ENCODE measurements around the gene TBC1D22B. TPM values are rescaled to one million over a fixed set of nuclear protein-coding genes. Genes with fewer than 3 reads are reported as not detected.

The TBC1D22B gene
- total RNA-seq, 4 donors from 2014 or later, result 7.3 to 10.2 (median 8.6) TPM

DNA sequence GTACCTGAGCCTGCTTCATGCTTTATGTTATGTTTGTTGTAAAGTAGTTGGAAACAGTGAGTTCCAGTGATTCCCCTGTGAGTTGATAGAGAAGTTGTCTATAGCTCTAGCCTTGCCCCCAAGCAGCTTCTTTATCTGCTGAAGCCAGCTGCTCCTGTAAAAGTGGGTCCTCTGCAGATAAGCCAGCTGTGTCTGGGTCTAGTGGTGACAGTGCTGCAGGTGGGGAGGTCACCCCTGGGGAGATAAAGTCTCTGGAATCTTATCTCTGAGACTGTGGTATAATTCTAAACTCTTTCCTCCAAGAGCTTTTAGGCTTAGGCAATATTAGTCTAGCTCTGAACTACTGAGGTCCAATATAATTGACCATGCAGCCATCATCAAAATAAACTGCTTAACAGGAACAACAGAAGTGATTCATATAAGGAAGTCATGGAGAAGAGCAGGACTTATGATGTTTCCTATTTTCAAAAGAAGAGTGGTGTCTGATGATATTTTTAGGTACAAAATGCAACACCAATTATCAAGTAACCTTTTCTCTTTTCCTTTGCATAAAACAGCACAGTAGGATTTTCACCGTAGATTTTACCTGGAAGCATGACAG, 44.6 kb downstream of the TBC1D22B start:
- Histone ChIP-seq H3K4me1 (no peaks in the 10 kb centered on the region), H3K36me3 (peaks cover 17 to 57% (median 40%) of the 10 kb centered on the region in 4 donors), H3K27me3 (no peaks in the 10 kb centered on the region), H3K4me3 (no peak overlapping the region), H3K9me3 (no peaks in the 10 kb centered on the region), H3K27ac (replicated peaks in 1 of 4) (no peak overlapping the region)
- intact Hi-C loops (cut with DNase I), result no loop called here
- 89% methylated on average over 1 of the region's 1 CpG for WGBS
- DNase-seq (ENCODE audit: extremely low spot score), result no peak
- TF ChIP-seq EP300 (IDR thresholded peaks at IDR 0.05) (no peak), POLR2AphosphoS5 (IDR thresholded peaks at IDR 0.05) (no peak), POLR2A (IDR thresholded peaks at IDR 0.05; ENCODE audit: low read depth) (no peak)
- TF ChIP-seq, protein P1, sequence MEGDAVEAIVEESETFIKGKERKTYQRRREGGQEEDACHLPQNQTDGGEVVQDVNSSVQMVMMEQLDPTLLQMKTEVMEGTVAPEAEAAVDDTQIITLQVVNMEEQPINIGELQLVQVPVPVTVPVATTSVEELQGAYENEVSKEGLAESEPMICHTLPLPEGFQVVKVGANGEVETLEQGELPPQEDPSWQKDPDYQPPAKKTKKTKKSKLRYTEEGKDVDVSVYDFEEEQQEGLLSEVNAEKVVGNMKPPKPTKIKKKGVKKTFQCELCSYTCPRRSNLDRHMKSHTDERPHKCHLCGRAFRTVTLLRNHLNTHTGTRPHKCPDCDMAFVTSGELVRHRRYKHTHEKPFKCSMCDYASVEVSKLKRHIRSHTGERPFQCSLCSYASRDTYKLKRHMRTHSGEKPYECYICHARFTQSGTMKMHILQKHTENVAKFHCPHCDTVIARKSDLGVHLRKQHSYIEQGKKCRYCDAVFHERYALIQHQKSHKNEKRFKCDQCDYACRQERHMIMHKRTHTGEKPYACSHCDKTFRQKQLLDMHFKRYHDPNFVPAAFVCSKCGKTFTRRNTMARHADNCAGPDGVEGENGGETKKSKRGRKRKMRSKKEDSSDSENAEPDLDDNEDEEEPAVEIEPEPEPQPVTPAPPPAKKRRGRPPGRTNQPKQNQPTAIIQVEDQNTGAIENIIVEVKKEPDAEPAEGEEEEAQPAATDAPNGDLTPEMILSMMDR (IDR thresholded peaks at IDR 0.05), result no peak

DNA sequence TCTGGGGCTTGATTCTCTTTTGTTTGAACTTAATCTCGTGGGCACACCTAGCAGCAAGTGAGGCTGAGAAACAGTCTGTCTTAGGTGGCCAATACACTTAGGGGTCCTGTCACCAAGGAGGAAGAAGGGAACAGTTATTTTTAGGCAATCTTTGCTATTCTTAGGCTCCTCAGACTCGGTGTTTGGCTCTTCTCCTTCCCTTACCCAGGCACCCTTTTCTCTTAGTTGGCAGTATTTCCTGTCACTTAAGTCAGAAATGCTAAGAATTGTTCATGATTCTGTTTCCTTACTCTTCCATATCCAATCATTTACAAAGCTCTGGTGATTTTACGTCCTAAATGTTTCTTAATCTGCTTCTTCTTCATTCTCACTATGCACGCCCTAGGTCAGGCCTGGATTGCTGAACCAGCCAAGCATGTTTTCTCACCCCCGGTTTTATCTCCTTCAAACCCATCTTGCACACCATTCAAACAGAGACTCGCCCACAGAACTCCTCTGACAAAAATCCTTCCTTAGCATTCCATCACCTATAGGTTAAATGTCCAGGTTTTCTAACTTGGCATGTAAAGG, 45.6 kb downstream of the TBC1D22B start:
- intact Hi-C loops (cut with DNase I), result no loop called here
- H3K4me3 ChIP-seq, result no peak overlapping the region
- DNase-seq (ENCODE audit: extremely low spot score), result no peak
- WGBS, result 78% methylated on average over 6 of the region's 6 CpGs
- H3K27me3 ChIP-seq, result no peaks in the 10 kb centered on the region
- TF ChIP-seq, protein P1 (IDR thresholded peaks at IDR 0.05), result no peak
- no peak for TF ChIP-seq EP300 (IDR thresholded peaks at IDR 0.05)
- peaks cover 4 to 8% (median 7%) of the 10 kb centered on the region in 4 donors for H3K4me1 ChIP-seq
- no peaks in the 10 kb centered on the region for H3K9me3 ChIP-seq
- no peak overlapping the region for H3K27ac ChIP-seq (replicated peaks in 1 of 4)
- H3K36me3 ChIP-seq, result peaks cover 17 to 51% (median 36%) of the 10 kb centered on the region in 4 donors

DNA sequence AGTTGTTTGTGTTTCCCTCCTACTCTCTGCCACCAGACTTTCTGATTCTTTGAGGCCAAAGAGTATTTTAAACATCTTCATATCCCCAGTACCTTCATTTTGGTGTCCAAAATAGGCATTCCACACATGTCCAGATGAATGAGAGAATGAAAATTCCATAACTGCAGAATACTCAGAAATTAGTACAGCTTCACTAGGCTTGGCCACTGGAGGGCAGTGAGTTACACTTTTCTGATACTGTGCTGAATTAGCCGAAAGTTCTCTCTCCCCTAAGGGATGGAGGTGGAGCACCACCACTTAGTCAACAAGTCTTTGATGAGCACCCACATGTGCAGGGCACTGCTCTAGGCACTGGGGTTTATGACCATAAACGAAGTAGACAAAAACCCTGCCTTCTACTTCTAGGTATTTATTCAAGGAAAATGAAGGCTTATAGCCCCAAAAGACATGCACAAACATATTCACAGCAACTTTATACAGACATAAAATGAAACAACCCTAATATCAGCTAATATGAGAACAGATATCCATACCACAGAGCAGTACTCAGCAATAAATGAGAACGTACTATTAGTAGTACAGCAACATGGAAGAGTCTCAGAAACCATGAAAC, 46.4 kb downstream of the TBC1D22B start:
- intact Hi-C loops (cut with DNase I), result no loop called here
- Histone ChIP-seq H3K4me3 (no peak overlapping the region), H3K27me3 (no peaks in the 10 kb centered on the region), H3K36me3 (peaks cover 17 to 49% (median 34%) of the 10 kb centered on the region in 4 donors), H3K9me3 (no peaks in the 10 kb centered on the region), H3K27ac (replicated peaks in 1 of 4) (no peak overlapping the region), H3K4me1 (peaks cover 13 to 16% (median 15%) of the 10 kb centered on the region in 4 donors)
- no peak for DNase-seq (ENCODE audit: extremely low spot score)
- WGBS, result 59% methylated on average over 3 of the region's 3 CpGs
- TF ChIP-seq POLR2A (IDR thresholded peaks at IDR 0.05; ENCODE audit: low read depth), result no peak
- TF ChIP-seq, protein P1 (IDR thresholded peaks at IDR 0.05), result peak in 2 of 3 experiments; percentile 28 to 50

DNA sequence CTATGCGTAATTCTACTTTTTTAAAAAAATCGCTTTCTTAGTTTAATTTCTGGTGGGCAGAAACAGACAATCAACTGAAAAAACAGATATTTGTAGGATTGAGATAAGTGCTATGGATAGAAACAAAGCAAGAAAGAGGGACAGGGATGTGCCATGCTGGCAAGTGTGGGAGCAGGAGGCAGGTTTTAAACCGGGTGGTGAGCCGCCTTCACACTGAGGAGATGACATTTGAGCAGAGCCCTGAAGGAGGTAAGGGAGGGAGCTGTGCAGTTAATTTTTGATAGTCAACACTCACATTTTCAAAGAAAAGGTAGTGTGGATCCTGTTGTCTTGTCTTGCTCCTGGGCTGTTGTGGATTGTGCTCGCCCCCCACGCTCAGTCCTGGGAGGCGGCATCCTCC, 47.2 kb downstream of the TBC1D22B start:
- DNase-seq (ENCODE audit: extremely low spot score), result no peak
- TF ChIP-seq EP300 (IDR thresholded peaks at IDR 0.05) (no peak), POLR2AphosphoS5 (IDR thresholded peaks at IDR 0.05) (no peak), POLR2A (IDR thresholded peaks at IDR 0.05; ENCODE audit: low read depth) (no peak)
- TF ChIP-seq, protein P1 (IDR thresholded peaks at IDR 0.05), result no peak
- H3K36me3 ChIP-seq, result peaks cover 17 to 43% (median 31%) of the 10 kb centered on the region in 4 donors

More for the DNA sequence above, 47.2 kb downstream of the TBC1D22B start:
- Histone ChIP-seq H3K4me3 (no peak overlapping the region), H3K27ac (replicated peaks in 1 of 4) (no peak overlapping the region), H3K27me3 (no peaks in the 10 kb centered on the region), H3K4me1 (peaks cover 13 to 20% (median 17%) of the 10 kb centered on the region in 4 donors), H3K9me3 (no peaks in the 10 kb centered on the region)
- intact Hi-C loops (cut with DNase I), result no loop called here
- WGBS, result 95% methylated on average over 7 of the region's 7 CpGs
